ENCODE data around the gene HOXA5. TPM values are rescaled to one million over a fixed set of nuclear protein-coding genes. Genes with fewer than 3 reads are reported as not detected.
A peak's percentile ranks its signal among the peaks of the same experiment; 100 is the strongest.

Gene HOXA5
- total RNA-seq, 1 donor: 5.8 TPM

GRCh38 chr7:27103489-27104226 is 39.8 kb downstream of the HOXA5 start:
- H3K27me3 ChIP-seq (ENCODE audit: insufficient read depth, low read length): no peaks in the 10 kb centered on the region
- H3K27ac ChIP-seq (ENCODE audit: low read depth, low read length): no peak overlapping the region
- H3K79me2 ChIP-seq (ENCODE audit: insufficient read depth, low read length): peaks cover 29% of the 10 kb centered on the region
- peak; percentile 87 for DNase-seq (ENCODE audit: insufficient read length, low spot score, missing footprints)
- peaks cover 18% of the 10 kb centered on the region for H3K4me1 ChIP-seq (ENCODE audit: insufficient read depth, low read length)
- peaks cover 27% of the 10 kb centered on the region for H3K36me3 ChIP-seq (ENCODE audit: insufficient read depth, low read length)
- no peak overlapping the region for H3K4me3 ChIP-seq (ENCODE audit: insufficient read depth, low read length)
- H2AFZ ChIP-seq (ENCODE audit: low read length): no peak overlapping the region
- H4K20me1 ChIP-seq (ENCODE audit: insufficient read depth, low read length): peaks cover 15% of the 10 kb centered on the region
- TF ChIP-seq CTCF (IDR thresholded peaks at IDR 0.05; ENCODE audit: extremely low read depth, low read depth, low read length): no peak
- no peaks in the 10 kb centered on the region for H3K9me3 ChIP-seq (ENCODE audit: low read depth, low read length)
- H3K4me2 ChIP-seq (ENCODE audit: insufficient read depth, low read length): no peak overlapping the region

GRCh38 chr7:27102581-27103442 is 40.7 kb downstream of the HOXA5 start, which contains the start of gene HOXA2:
Gene HOXA2, minus strand, starts transcription at chr7:27102683. Its CDS starts 183 bp downstream, at chr7:27102500.
- H3K4me1 ChIP-seq (ENCODE audit: insufficient read depth, low read length): peaks cover 21% of the 10 kb centered on the region
- no peak within 1 kb of the TSS for H2AFZ ChIP-seq (ENCODE audit: low read length)
- no peak within 1 kb of the TSS for H3K4me2 ChIP-seq (ENCODE audit: insufficient read depth, low read length)
- peaks cover 27% of the 10 kb centered on the region for H3K36me3 ChIP-seq (ENCODE audit: insufficient read depth, low read length)
- H3K4me3 ChIP-seq (ENCODE audit: insufficient read depth, low read length): no peak within 1 kb of the TSS
- H3K27me3 ChIP-seq (ENCODE audit: insufficient read depth, low read length): no peaks in the 10 kb centered on the region
- H3K9me3 ChIP-seq (ENCODE audit: low read depth, low read length): no peaks in the 10 kb centered on the region
- H3K79me2 ChIP-seq (ENCODE audit: insufficient read depth, low read length): peaks cover 38% of the 10 kb centered on the region
- peaks cover 15% of the 10 kb centered on the region for H4K20me1 ChIP-seq (ENCODE audit: insufficient read depth, low read length)
- H3K27ac ChIP-seq (ENCODE audit: low read depth, low read length): no peak within 1 kb of the TSS
- peak; percentile 81 for DNase-seq (ENCODE audit: insufficient read length, low spot score, missing footprints)
- TF ChIP-seq CTCF (IDR thresholded peaks at IDR 0.05; ENCODE audit: extremely low read depth, low read depth, low read length): no peak

- no peak overlapping the region for H2AFZ ChIP-seq (ENCODE audit: low read length)
- H3K4me2 ChIP-seq (ENCODE audit: insufficient read depth, low read length): no peak overlapping the region
- peak; percentile 76 for DNase-seq (ENCODE audit: insufficient read length, low spot score, missing footprints)
- H4K20me1 ChIP-seq (ENCODE audit: insufficient read depth, low read length): peaks cover 20% of the 10 kb centered on the region
- no peak for TF ChIP-seq CTCF (IDR thresholded peaks at IDR 0.05; ENCODE audit: extremely low read depth, low read depth, low read length)
- no peaks in the 10 kb centered on the region for H3K9me3 ChIP-seq (ENCODE audit: low read depth, low read length)
- H3K27ac ChIP-seq (ENCODE audit: low read depth, low read length): no peak overlapping the region
- peaks cover 27% of the 10 kb centered on the region for H3K4me1 ChIP-seq (ENCODE audit: insufficient read depth, low read length)
- peaks cover 27% of the 10 kb centered on the region for H3K36me3 ChIP-seq (ENCODE audit: insufficient read depth, low read length)
- H3K79me2 ChIP-seq (ENCODE audit: insufficient read depth, low read length): peaks cover 45% of the 10 kb centered on the region
- no peak overlapping the region for H3K4me3 ChIP-seq (ENCODE audit: insufficient read depth, low read length)
- H3K27me3 ChIP-seq (ENCODE audit: insufficient read depth, low read length): no peaks in the 10 kb centered on the region
These were observed 41.4 kb downstream of the HOXA5 start for GRCh38 chr7:27101957-27102580.

Data from osteoblast (primary cell).